ENCODE results near the gene KRT73.

Gene KRT73

DNA sequence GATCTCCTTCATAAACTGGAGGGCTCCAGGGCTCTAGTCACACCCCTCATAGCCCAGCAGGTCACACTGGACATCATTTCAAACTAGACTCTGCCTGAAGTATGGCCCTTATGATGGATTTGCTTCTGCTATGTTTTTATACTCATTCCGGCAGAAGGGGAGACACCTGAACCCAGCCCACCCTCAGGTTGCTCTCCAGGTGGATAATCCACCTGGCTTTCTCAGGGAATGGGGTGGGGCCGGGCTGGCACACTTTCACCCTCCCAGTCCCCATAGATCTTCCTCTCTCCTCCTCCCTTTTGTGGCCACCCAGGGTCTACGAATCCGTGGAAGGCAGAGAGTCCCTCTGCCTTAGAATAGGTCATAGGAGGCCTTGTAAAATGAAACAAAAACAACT lies 9.8 kb upstream of the KRT73 start:
- TF ChIP-seq USF1 (IDR thresholded peaks at IDR 0.05) (no peak), EP300 (IDR thresholded peaks at IDR 0.05; ENCODE audit: borderline replicate concordance) (no peak), CREB1 (IDR thresholded peaks at IDR 0.05; ENCODE audit: low read depth) (no peak), ZBTB7A (IDR thresholded peaks at IDR 0.05; ENCODE audit: low read depth) (no peak), EGR1 (IDR thresholded peaks at IDR 0.05) (no peak), TCF12 (IDR thresholded peaks at IDR 0.05; ENCODE audit: low read depth) (no peak)
- TF ChIP-seq, protein P1, sequence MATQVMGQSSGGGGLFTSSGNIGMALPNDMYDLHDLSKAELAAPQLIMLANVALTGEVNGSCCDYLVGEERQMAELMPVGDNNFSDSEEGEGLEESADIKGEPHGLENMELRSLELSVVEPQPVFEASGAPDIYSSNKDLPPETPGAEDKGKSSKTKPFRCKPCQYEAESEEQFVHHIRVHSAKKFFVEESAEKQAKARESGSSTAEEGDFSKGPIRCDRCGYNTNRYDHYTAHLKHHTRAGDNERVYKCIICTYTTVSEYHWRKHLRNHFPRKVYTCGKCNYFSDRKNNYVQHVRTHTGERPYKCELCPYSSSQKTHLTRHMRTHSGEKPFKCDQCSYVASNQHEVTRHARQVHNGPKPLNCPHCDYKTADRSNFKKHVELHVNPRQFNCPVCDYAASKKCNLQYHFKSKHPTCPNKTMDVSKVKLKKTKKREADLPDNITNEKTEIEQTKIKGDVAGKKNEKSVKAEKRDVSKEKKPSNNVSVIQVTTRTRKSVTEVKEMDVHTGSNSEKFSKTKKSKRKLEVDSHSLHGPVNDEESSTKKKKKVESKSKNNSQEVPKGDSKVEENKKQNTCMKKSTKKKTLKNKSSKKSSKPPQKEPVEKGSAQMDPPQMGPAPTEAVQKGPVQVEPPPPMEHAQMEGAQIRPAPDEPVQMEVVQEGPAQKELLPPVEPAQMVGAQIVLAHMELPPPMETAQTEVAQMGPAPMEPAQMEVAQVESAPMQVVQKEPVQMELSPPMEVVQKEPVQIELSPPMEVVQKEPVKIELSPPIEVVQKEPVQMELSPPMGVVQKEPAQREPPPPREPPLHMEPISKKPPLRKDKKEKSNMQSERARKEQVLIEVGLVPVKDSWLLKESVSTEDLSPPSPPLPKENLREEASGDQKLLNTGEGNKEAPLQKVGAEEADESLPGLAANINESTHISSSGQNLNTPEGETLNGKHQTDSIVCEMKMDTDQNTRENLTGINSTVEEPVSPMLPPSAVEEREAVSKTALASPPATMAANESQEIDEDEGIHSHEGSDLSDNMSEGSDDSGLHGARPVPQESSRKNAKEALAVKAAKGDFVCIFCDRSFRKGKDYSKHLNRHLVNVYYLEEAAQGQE (IDR thresholded peaks at IDR 0.05; ENCODE audit: low read depth) = no peak

GRCh38 chr12:52627395-52628110 lies 9.2 kb upstream of the KRT73 start:
- TF ChIP-seq NFIC (IDR thresholded peaks at IDR 0.05) (no peak), EGR1 (IDR thresholded peaks at IDR 0.05) (no peak), TEAD4 (IDR thresholded peaks at IDR 0.05) (no peak)

DNA sequence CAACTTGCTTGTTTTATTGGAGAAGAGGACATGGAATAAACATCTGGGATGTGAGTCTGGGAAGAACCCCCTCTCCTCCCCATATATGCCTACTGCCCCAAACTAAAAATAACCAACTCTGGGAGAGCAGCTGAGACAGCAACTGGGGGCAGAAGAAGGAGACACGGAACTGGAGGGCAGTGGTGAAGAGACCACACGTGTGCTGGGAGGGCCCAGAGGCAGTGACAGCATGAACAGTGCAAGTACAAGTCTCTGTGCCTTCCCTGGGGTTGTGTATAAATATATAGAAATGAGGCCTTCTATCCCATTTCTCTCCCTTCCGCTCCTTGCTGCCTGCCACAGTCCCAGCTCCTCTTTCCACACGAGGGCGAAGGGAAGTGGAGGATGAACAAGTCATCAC lies 4.0 kb upstream of the KRT73 start:
- TF ChIP-seq, protein P1 (IDR thresholded peaks at IDR 0.05; ENCODE audit: low read depth) = no peak
- TF ChIP-seq CREB1 (IDR thresholded peaks at IDR 0.05; ENCODE audit: low read depth) = no peak
- TF ChIP-seq CEBPB (IDR thresholded peaks at IDR 0.05) = no peak

DNA sequence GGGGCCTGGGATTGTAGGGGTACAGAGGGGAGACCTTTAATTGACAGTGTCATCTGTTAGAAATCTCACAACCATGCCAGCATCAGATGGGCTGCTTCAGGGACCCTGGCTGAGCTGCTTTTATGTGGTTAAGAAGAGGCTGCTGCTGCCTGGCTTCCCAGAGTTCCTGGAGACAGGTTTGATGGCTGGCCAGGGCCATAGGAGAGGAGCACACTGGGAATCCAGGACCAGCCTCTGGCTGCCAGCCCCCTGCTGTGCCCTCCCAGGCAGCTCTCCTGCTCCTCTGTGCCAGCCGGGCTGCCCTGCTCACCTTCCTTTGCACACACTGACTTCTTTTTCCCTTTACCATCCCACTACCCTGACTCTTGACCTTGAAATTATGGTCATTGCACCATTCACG lies 507 bp upstream of the KRT73 start:
- no peak for TF ChIP-seq TAF1 (IDR thresholded peaks at IDR 0.05; ENCODE audit: low read depth)
- TF ChIP-seq TCF12 (IDR thresholded peaks at IDR 0.05; ENCODE audit: low read depth) = no peak
- no peak for TF ChIP-seq CREB1 (IDR thresholded peaks at IDR 0.05; ENCODE audit: low read depth)
- no peak for TF ChIP-seq RAD21 (IDR thresholded peaks at IDR 0.05; ENCODE audit: low read depth)
- no peak for TF ChIP-seq EP300 (IDR thresholded peaks at IDR 0.05; ENCODE audit: borderline replicate concordance)
- no peak for TF ChIP-seq YY1 (IDR thresholded peaks at IDR 0.05; ENCODE audit: low read depth)
- no peak for TF ChIP-seq MAX (IDR thresholded peaks at IDR 0.05)
- TF ChIP-seq, protein P1 (IDR thresholded peaks at IDR 0.05; ENCODE audit: low read depth) = no peak
- no peak for TF ChIP-seq NFIC (IDR thresholded peaks at IDR 0.05)
- no peak for TF ChIP-seq CEBPB (IDR thresholded peaks at IDR 0.05)
- TF ChIP-seq TEAD4 (IDR thresholded peaks at IDR 0.05) = no peak
- no peak for TF ChIP-seq USF1 (IDR thresholded peaks at IDR 0.05)
- no peak for TF ChIP-seq ZBTB7A (IDR thresholded peaks at IDR 0.05; ENCODE audit: low read depth)
- no peak for TF ChIP-seq FOXM1 (IDR thresholded peaks at IDR 0.05; ENCODE audit: borderline replicate concordance, low read depth)
- TF ChIP-seq EGR1 (IDR thresholded peaks at IDR 0.05) = no peak

GRCh38 chr12:52617403-52617785 lies 965 bp downstream of the KRT73 start:
- TF ChIP-seq EP300 (IDR thresholded peaks at IDR 0.05; ENCODE audit: borderline replicate concordance) (no peak), TEAD4 (IDR thresholded peaks at IDR 0.05) (no peak), USF1 (IDR thresholded peaks at IDR 0.05) (no peak), RAD21 (IDR thresholded peaks at IDR 0.05; ENCODE audit: low read depth) (no peak), TCF12 (IDR thresholded peaks at IDR 0.05; ENCODE audit: low read depth) (no peak), FOXM1 (IDR thresholded peaks at IDR 0.05; ENCODE audit: borderline replicate concordance, low read depth) (no peak), ZBTB7A (IDR thresholded peaks at IDR 0.05; ENCODE audit: low read depth) (no peak), NFIC (IDR thresholded peaks at IDR 0.05) (no peak), MAX (IDR thresholded peaks at IDR 0.05) (no peak), EGR1 (IDR thresholded peaks at IDR 0.05) (no peak), CREB1 (IDR thresholded peaks at IDR 0.05; ENCODE audit: low read depth) (no peak), CEBPB (IDR thresholded peaks at IDR 0.05) (no peak), TAF1 (IDR thresholded peaks at IDR 0.05; ENCODE audit: low read depth) (no peak), YY1 (IDR thresholded peaks at IDR 0.05; ENCODE audit: low read depth) (no peak)

All from Ishikawa (cell line).